GM18508 (cell line): ENCODE measurements around the gene BZW2.
"Not testable (repeated sequence)": the region's sequence is repeated elsewhere in the genome, so short reads cannot be mapped to it uniquely, and the experiment has no call there.

Source experiments
- ATAC-seq: cut with Tn5 transposase; IDR thresholded peaks from one replicate; pipeline ENCODE4 v1.9.1; 2021; ENCODE audit warnings: moderate number of reproducible peaks; ENCODE audit not compliant: insufficient read depth, unreplicated experiment

BZW2 gene

GRCh38 chr7:16644636-16645592 is 1.1 kb upstream of the BZW2 start:
- no peak for ATAC-seq

- no peak for ATAC-seq
These were observed 591 bp downstream of the BZW2 start for GRCh38 chr7:16646472-16647072.

GRCh38 chr7:16647435-16647960 is 1.5 kb downstream of the BZW2 start:
- no peak for ATAC-seq

- no peak for ATAC-seq
These were observed 2.6 kb downstream of the BZW2 start for GRCh38 chr7:16648551-16648950.

DNA sequence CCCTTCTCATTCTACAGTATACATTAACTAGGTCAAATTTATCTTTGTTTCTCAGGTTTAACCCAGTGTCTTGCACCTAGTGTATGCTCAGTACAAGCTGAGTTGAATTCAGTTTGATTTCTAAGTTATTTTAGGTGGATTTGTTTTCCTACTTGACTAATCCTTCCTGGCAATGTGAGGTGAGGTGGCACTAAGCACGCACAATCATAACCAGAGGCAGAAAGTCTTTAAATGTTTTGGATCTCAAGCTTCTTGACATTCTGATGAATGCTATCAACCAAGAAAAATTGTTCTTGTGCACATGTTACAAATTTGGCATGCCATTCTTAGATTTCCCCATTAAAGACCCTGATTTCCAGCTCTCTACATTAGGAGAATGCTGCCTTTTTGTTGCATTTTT is 3.2 kb downstream of the BZW2 start:
- ATAC-seq, result no peak

DNA sequence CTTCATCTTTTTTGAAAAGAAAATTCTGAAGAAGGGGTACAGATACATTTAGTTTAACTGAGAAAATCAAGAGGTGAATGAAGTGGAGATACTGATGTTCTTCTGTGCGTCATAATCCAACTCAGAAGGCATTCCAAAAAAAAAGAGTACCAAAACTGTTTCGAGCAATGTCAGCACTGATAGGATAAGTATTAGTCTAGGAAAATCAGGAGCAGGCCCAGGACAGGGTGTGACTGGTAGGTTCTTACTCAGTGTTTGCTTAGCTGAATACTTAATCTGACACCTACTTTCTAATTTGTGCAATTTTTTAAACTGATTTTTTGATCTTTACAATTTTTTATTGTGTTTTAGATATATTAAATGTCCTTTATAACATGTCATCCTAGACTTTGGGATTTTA is 4.3 kb downstream of the BZW2 start:
- no peak for ATAC-seq

DNA sequence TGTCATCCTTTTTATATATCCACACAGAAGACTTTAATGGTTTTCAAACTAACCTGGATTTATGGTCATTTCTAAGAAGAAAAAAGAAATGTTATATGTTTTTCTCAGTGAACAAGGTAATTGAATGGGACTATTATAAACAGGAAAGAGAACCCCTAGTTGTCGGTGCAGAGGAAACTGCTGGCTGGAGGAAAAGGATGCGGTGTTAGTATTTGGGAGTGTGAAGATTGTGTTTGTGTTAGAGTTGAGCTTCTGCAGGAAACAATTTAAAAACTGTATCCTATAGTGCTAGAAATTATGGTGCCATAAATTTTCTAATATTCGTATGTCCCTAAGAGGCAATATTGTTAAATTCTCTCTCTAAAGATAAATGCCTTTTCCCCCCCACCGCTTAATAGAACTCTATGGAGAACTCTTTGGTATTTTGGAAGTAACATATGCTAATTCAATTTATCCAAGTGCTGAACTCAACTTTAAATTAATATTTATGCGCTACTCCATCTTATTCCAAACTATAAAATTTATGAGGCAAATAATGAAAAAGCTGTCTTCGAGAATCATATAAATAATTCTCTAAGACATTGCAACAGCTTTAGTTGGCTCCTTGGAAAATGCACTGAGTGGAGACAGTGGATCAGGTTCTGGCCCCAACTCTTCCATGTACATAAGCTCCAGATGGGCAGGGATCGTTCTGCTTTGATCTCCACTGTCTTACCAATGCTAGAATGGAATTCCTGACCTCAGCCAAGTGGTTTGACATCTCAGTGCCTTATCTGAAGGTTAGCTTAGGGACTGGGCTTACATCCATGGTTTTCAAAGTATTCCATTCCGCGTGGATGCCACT is 5.6 kb downstream of the BZW2 start:
- no peak for ATAC-seq

DNA sequence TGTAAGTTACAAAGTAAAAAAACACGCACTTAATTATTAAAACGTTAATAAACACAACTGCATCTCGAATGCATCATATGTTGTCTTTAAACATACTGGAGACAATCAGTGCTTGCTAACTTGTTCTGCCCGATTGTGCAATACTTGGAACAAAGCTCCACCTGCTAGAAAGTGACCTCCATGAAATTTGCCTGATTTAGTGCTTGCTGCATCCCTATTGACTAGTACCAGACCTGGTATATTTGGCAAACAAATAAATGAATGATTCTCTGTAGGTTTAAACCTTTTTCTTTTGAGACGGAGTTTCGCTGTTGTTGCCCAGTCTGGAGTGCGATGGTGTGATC is 6.2 kb downstream of the BZW2 start:
- no peak for ATAC-seq

DNA sequence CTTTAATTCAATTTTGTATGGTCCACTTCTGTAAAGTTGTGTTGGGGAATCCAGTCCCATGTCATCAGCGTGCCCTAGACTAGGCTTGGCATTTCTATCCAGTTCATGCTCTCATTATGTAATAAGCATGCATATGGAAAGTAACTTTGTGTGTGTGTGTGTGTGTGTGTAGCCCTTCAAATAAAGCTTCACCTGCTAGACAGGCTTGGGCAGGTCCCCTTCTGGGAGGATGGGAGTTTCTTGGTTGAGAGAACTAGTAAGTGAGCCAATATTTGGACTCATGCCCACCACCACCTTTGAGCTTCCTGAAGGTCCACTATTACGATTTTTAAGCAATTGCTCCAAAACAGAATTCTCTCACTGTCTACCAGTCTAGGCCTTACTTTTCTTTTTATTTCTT is 6.9 kb downstream of the BZW2 start:
- no peak for ATAC-seq

GRCh38 chr7:16655394-16655793 is 9.4 kb downstream of the BZW2 start:
- ATAC-seq, result no peak

- no peak for ATAC-seq
These were observed 10.2 kb downstream of the BZW2 start for GRCh38 chr7:16656141-16656540.

GRCh38 chr7:16657656-16658279 is 11.8 kb downstream of the BZW2 start:
- ATAC-seq, result no peak

DNA sequence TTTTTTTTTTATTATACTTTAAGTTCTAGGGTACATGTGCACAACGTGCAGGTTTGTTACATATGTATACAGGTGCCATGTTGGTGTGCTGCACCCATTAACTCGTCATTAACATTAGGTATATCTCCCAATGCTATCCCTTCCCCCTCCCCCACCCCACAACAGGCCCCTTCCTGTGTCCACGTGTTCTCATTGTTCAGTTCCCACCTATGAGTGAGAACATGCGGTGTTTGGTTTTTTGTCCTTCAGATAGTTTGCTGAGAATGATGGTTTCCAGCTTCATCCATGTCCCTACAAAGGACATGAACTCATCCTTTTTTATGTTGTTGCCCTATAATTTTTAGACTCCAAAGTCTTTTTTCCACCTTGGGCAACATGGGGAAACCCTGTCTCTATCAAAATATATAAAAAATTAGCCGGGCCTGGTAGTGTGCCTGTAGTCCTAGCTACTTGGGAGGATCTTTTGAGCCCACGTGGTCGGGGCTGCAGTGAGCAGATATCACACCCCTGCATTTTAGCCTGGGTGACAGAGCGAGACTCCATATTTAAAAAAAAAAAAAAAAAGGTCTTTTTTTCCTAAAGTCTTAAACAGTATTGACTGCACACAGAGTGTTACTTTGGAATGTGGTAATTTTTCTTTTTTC is 14.0 kb downstream of the BZW2 start:
- ATAC-seq, result not testable (repeated sequence)

DNA sequence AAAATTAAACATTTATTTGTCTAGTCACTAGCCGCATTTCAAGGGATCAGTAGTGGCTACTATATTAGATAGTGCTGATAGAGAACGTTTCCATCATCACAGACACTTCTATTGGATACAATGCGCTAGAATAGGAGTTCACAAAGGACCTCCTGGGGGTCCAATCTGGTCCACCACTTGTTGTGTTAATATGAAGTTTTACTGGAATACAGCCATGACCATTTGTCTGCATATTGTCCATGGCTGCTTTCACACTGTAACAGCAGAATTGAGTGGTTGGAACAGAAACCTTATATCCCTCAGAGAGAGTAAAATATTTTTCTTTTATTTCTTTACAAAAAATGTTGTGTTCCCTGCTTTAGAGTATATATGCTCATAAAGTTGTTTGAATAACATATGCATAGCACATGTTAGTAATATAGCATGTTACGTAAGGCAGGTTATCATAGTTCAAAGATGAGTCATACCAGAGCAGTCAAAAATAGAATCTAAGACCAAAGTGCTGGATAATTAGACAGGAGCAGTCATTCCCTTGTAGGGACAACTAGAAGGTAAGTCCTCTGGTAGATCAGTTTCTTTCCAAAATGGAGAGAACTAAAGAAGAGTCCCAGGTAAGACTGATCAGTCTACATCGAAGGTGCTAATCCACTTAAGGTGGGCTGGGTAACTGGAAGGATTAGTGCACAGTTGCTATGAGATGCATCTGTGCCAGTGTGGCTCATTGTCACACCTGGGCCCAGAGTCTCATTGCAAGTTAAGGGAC is 14.9 kb downstream of the BZW2 start:
- ATAC-seq, result no peak

DNA sequence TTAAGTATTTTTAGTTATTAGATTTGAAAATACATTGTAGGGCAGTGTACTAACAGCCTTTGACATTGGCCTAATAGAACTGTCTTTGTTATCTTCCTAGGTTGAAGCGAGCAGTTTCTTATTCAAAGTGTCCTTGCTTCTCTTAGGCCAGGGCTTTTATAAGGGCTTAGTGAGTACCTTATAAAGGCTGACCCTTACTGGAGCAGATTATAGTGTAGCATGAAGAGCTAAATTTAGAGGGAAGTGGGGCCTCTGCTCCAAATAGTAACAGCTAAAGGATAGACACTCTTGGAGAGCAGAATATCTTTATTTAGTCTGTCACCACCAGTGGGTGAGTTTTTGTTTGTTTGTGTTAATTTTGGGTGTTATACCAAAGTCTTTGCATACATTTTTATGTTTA is 15.9 kb downstream of the BZW2 start:
- no peak for ATAC-seq

DNA sequence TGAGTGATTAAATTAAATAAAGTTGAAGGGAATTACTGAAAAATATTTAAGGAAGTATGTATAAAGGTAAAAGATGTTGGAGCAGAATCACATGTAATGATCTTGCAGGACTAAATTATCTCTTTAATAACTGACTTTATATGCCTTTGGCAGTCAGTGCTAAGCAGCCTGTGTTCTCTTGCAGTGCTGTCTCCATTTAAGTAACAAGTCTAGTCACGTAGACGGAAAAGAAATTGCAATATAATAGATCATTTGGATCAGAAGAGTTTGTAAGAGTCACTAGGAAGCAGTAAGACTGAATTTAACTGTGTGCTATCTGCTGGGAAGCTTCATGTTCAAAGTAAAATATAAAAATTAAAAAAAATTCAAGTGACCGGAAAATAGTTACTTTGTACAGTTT is 21.4 kb downstream of the BZW2 start:
- ATAC-seq, result no peak

- no peak for ATAC-seq
These were observed 22.3 kb downstream of the BZW2 start for GRCh38 chr7:16668049-16668858.

- no peak for ATAC-seq
These were observed 23.0 kb downstream of the BZW2 start for GRCh38 chr7:16668978-16669377.
